A549 (cell line): ENCODE measurements around the gene TGM4. TPM values are rescaled to one million over a fixed set of nuclear protein-coding genes. Genes with fewer than 3 reads are reported as not detected.
A peak's percentile ranks its signal among the peaks of the same experiment; 100 is the strongest.

Source experiments
- ATAC-seq, 2 experiments: fragments of 200-7000 bp in 1 of 2; fragments of >200 bp in 1 of 2; cut with Nextera tagmentation in 1 of 2; cut with Tn5 transposase in 1 of 2; 3 replicates each; pipeline versions ENCODE4 v1.8.0 to v1.9.1; 2018 to 2020; ENCODE audit warnings: mild to moderate bottlenecking in 1 of 2, moderate library complexity in 1 of 2
- CTCF ChIA-PET: fragments of 300-600 bp; sonication (Branson Sonifier 250); formaldehyde crosslinking; extraction: SDS; loops from one replicate; lab custom pipeline; 2021; ENCODE audit warnings: antibody characterized with exemption, inconsistent platforms; lab: Yijun Ruan, JAX
- POLR2A ChIA-PET: fragments of 350-600 bp; formaldehyde crosslinking; extraction: SDS; loops from one replicate; lab custom pipeline; 2021; ENCODE audit warnings: antibody characterized with exemption, inconsistent platforms; lab: Yijun Ruan, JAX
- DNase-seq, 2 experiments: peaks; one replicate each; pipeline versions ENCODE4 v3.0.0 to v3.0.0-alpha.2; 2011 to 2016; ENCODE audit warnings: low read depth in 1 of 2, low spot score in 1 of 2
- FAIRE-seq: peaks from 2 replicates; lab custom pipeline; 2011; peaks lifted over from hg19 to GRCh38; lab: Jason Lieb, UNC
- H3K27ac ChIP-seq, 2 experiments: fragments of >200 bp; sonication (Bioruptor Twin); formaldehyde crosslinking; 3 replicates each; pipeline ENCODE4 v1.5.1; 2016 to 2017
- H3K4me1 ChIP-seq: fragments of >200 bp; sonication (Bioruptor Twin); formaldehyde crosslinking; 3 replicates; pipeline ENCODE4 v1.6.1; 2016
- H3K4me2 ChIP-seq: fragments of >200 bp; sonication (Bioruptor Twin); formaldehyde crosslinking; 3 replicates; pipeline ENCODE4 v1.6.1; 2016
- H3K4me3 ChIP-seq: fragments of >200 bp; sonication (Bioruptor Twin); formaldehyde crosslinking; 3 replicates; pipeline ENCODE4 v1.5.1; 2016
- H3K9me3 ChIP-seq: fragments of >200 bp; sonication (Bioruptor Twin); formaldehyde crosslinking; 3 replicates; pipeline ENCODE4 v1.6.1; 2016
- ATOH8 ChIP-seq: fragments of 250-450 bp; sonication (Bioruptor Pico); IDR thresholded peaks from 2 replicates; pipeline ENCODE4 v1.5.0; 2020; ENCODE audit warnings: low read depth, mild to moderate bottlenecking, moderate library complexity
- BCL3 ChIP-seq: fragments of >200 bp; sonication (Bioruptor Twin); formaldehyde crosslinking; IDR thresholded peaks from 3 replicates; pipeline ENCODE4 v1.6.1; 2016
- BHLHE40 ChIP-seq: IDR thresholded peaks from 2 replicates; pipeline ENCODE4 v1.6.1; 2012; ENCODE audit warnings: low read depth, low read length, inconsistent platforms
- CBX8 ChIP-seq: fragments of 200-600 bp; sonication (generic); IDR thresholded peaks from 2 replicates; pipeline ENCODE4 v1.6.1; 2016
- CEBPB ChIP-seq, 2 experiments: fragments of >200 bp in 1 of 2; sonication (Bioruptor Twin) in 1 of 2; formaldehyde crosslinking in 1 of 2; IDR thresholded peaks; 2 replicates each; pipeline ENCODE4 v1.6.1; 2012 to 2016
- CHD2 ChIP-seq: fragments of 150-350 bp; IDR thresholded peaks from 2 replicates; pipeline ENCODE4 v1.6.1; 2014; ENCODE audit warnings: low read length; ENCODE audit not compliant: partially characterized antibody
- CHD4 ChIP-seq: fragments of 200-600 bp; sonication (generic); IDR thresholded peaks from 2 replicates; pipeline ENCODE4 v1.6.1; 2016; ENCODE audit warnings: antibody characterized with exemption, mild to moderate bottlenecking, borderline replicate concordance
- EHMT2 ChIP-seq: fragments of 200-600 bp; sonication (generic); IDR thresholded peaks from 2 replicates; pipeline ENCODE4 v1.6.1; 2016; ENCODE audit warnings: antibody characterized with exemption, low read depth, mild to moderate bottlenecking, moderate library complexity
- ELK1 ChIP-seq: fragments of 150-350 bp; IDR thresholded peaks from 2 replicates; pipeline ENCODE4 v1.6.1; 2014; ENCODE audit warnings: low read depth, mild to moderate bottlenecking, low read length
- EP300 ChIP-seq, 2 experiments: fragments of >200 bp; sonication (Bioruptor Twin); formaldehyde crosslinking; IDR thresholded peaks; 2 replicates in 1 of 2; 3 replicates in 1 of 2; pipeline ENCODE4 v1.6.1; 2016 to 2017
- FOSB ChIP-seq: fragments of 250-450 bp; sonication (Bioruptor Pico); IDR thresholded peaks from 2 replicates; pipeline ENCODE4 v1.5.0; 2020; ENCODE audit warnings: mild to moderate bottlenecking, moderate library complexity
- FOSL2 ChIP-seq, 2 experiments: fragments of 450-650 bp in 1 of 2; fragments of >200 bp in 1 of 2; sonication (Bioruptor Twin) in 1 of 2; formaldehyde crosslinking; IDR thresholded peaks; 2 replicates each; pipeline versions ENCODE4 v1.5.0 to v1.6.1; 2016 to 2020; ENCODE audit warnings: mild to moderate bottlenecking in 1 of 2, moderate library complexity in 1 of 2
- FOXS1 ChIP-seq: fragments of 250-450 bp; sonication (Bioruptor Pico); IDR thresholded peaks from 2 replicates; pipeline ENCODE4 v1.5.0; 2020; ENCODE audit warnings: mild to moderate bottlenecking, moderate library complexity
- GATA3 ChIP-seq: IDR thresholded peaks from 2 replicates; pipeline ENCODE4 v1.6.1; 2012; ENCODE audit warnings: borderline replicate concordance
- HES2 ChIP-seq: fragments of >200 bp; sonication (Bioruptor Twin); formaldehyde crosslinking; IDR thresholded peaks from 2 replicates; pipeline ENCODE4 v1.6.1; 2016
- HEYL ChIP-seq: fragments of 250-450 bp; sonication (Bioruptor Pico); IDR thresholded peaks from 2 replicates; pipeline ENCODE4 v1.8.0; 2021; ENCODE audit warnings: mild to moderate bottlenecking, moderate library complexity
- HOXA7 ChIP-seq: fragments of 250-450 bp; sonication (Bioruptor Pico); IDR thresholded peaks from 2 replicates; pipeline ENCODE4 v1.5.0; 2020; ENCODE audit warnings: mild to moderate bottlenecking, moderate library complexity
- JUN ChIP-seq, 2 experiments: fragments of >200 bp; sonication (Bioruptor Twin); formaldehyde crosslinking; IDR thresholded peaks; 2 replicates in 1 of 2; 3 replicates in 1 of 2; pipeline ENCODE4 v1.6.1; 2016 to 2017
- JUNB ChIP-seq: fragments of >200 bp; sonication (Bioruptor Twin); formaldehyde crosslinking; IDR thresholded peaks from 2 replicates; pipeline ENCODE4 v1.6.1; 2016
- MAX ChIP-seq: IDR thresholded peaks from 2 replicates; pipeline ENCODE4 v1.6.1; 2012
- MYC ChIP-seq: IDR thresholded peaks from 2 replicates; pipeline ENCODE4 v1.6.1; 2012; ENCODE audit warnings: mild to moderate bottlenecking, inconsistent platforms, low read length, improper control_type of control experiment, borderline replicate concordance
- NFE2L2 ChIP-seq: fragments of 150-350 bp; conservative IDR thresholded peaks from 2 replicates; pipeline ENCODE4 v1.6.1; 2014; ENCODE audit warnings: low read length
- NPAS2 ChIP-seq: fragments of 250-450 bp; sonication (Bioruptor Pico); IDR thresholded peaks from 2 replicates; pipeline ENCODE4 v1.8.0; 2022; ENCODE audit warnings: mild to moderate bottlenecking, moderate library complexity, borderline replicate concordance
- NR3C1 ChIP-seq: fragments of >200 bp; sonication (Bioruptor Twin); formaldehyde crosslinking; IDR thresholded peaks from 3 replicates; pipeline ENCODE4 v1.6.1; 2017
- POLR2A ChIP-seq: IDR thresholded peaks from 2 replicates; pipeline ENCODE4 v1.6.1; 2012; ENCODE audit warnings: mild to moderate bottlenecking, low read length
- POLR2AphosphoS2 ChIP-seq: conservative IDR thresholded peaks from 2 replicates; pipeline ENCODE4 v1.6.1; 2012; ENCODE audit warnings: low read length, improper control_type of control experiment, inconsistent platforms
- RARB ChIP-seq: fragments of 250-450 bp; sonication (Bioruptor Pico); IDR thresholded peaks from 2 replicates; pipeline ENCODE4 v1.8.0; 2021; ENCODE audit warnings: mild to moderate bottlenecking, moderate library complexity
- SREBF2 ChIP-seq: fragments of 450-650 bp; IDR thresholded peaks from 2 replicates; pipeline ENCODE4 v1.6.1; 2014; ENCODE audit warnings: mild to moderate bottlenecking, moderate library complexity
- TP53 ChIP-seq: fragments of 250-450 bp; sonication (Bioruptor Pico); IDR thresholded peaks from 2 replicates; pipeline ENCODE4 v1.5.0; 2021; ENCODE audit warnings: mild to moderate bottlenecking, moderate library complexity
- ZC3H11A ChIP-seq: fragments of 450-650 bp; IDR thresholded peaks from 2 replicates; pipeline ENCODE4 v1.6.1; 2014; ENCODE audit warnings: antibody characterized with exemption, mild to moderate bottlenecking
- ZSCAN20 ChIP-seq: fragments of 250-450 bp; sonication (Bioruptor Pico); IDR thresholded peaks from 2 replicates; pipeline ENCODE4 v1.8.0; 2022; ENCODE audit warnings: mild to moderate bottlenecking, moderate library complexity
- WGBS: methylation state at CpG from one replicate; pipeline ENCODE4 v1.1.6; 2017; ENCODE audit errors: missing lambda C conversion rate; 5-methylcytosine and 5-hydroxymethylcytosine counted together
- polyA plus RNA-seq, 4 experiments: library from polyadenylated mRNA; depleted of rRNA in 3 of 4; stranded (reverse); fragments of >200 nt; fragmentation: RNase III in 1 of 4; extraction: RNeasy Plus Mini Kit Qiagen cat#74134 plus additional on column Dnase treatment in 1 of 4; gene quantifications; 2 replicates in 3 of 4; 3 replicates in 1 of 4; pipeline ENCODE4 v1.2.3, GENCODE V29; 2011 to 2017

Gene TGM4
- polyA plus RNA-seq, 2 of the 4 experiments (the other 2 are of a cell fraction): 0.01 TPM; not detected in 1

GRCh38 chr3:44892689-44893088, 18.3 kb downstream of the TGM4 start:
- TF ChIP-seq CBX8 (no peak), FOSL2 (IDR thresholded peaks at IDR 0.05) (no peak), FOSL2 (CRISPR knock-in tag; IDR thresholded peaks at IDR 0.05) (peak; percentile 13; the same call in 1 of the 2 replicates), NPAS2 (CRISPR knock-in tag) (no peak), POLR2A (no peak), CEBPB (IDR thresholded peaks at IDR 0.05) (peak in 1 of 2 experiments; percentile 44; a peak in 2 of 4 replicates), CHD4 (no peak), JUN (IDR thresholded peaks at IDR 0.05) (no peak), JUNB (no peak), TP53 (no peak)
- H3K27ac ChIP-seq: peak overlapping the region; percentile 25 to 43; a peak in 3 of 6 replicates
- ChIA-PET CTCF (no interaction called here), POLR2A (no interaction called here)
- DNase-seq (no peak), ATAC-seq (no peak), FAIRE-seq (no peak)
- no peak overlapping the region for H3K4me3 ChIP-seq
- peaks cover 12% of the 10 kb centered on the region; the same call in 2 of the 3 replicates for H3K4me1 ChIP-seq
- H3K4me2 ChIP-seq: peak overlapping the region; percentile 34; the same call in 2 of the 3 replicates
- no peaks in the 10 kb centered on the region for H3K9me3 ChIP-seq
- 58% methylated on average over 3 of the region's 3 CpGs for WGBS

GRCh38 chr3:44893097-44893496, 18.7 kb downstream of the TGM4 start:
- Histone ChIP-seq H3K4me1 (peaks cover 12% of the 10 kb centered on the region; the same call in 2 of the 3 replicates), H3K4me2 (peak overlapping the region; percentile 34; the same call in 2 of the 3 replicates), H3K4me3 (no peak overlapping the region), H3K9me3 (no peaks in the 10 kb centered on the region), H3K27ac (peak overlapping the region; percentile 25 to 43; a peak in 3 of 6 replicates)
- DNase-seq (no peak), ATAC-seq (peak; percentile 53 to 56; a peak in 4 of 6 replicates), FAIRE-seq (no peak)
- no peak for TF ChIP-seq HES2
- no peak for TF ChIP-seq ZC3H11A
- TF ChIP-seq HOXA7 (CRISPR knock-in tag): no peak
- no peak for TF ChIP-seq EHMT2
- no peak for TF ChIP-seq CHD2
- no peak; a peak in 1 of 4 replicates for TF ChIP-seq CEBPB (IDR thresholded peaks at IDR 0.05)
- no peak for TF ChIP-seq ZSCAN20 (CRISPR knock-in tag)
- TF ChIP-seq TP53: no peak
- no peak for TF ChIP-seq ATOH8 (CRISPR knock-in tag)
- TF ChIP-seq NR3C1: no peak
- no peak for TF ChIP-seq MAX
- no peak for TF ChIP-seq BCL3
- no peak for TF ChIP-seq NFE2L2
- no peak for TF ChIP-seq BHLHE40
- TF ChIP-seq FOSB (CRISPR knock-in tag): no peak
- TF ChIP-seq CHD4: no peak
- no peak for TF ChIP-seq GATA3
- TF ChIP-seq POLR2AphosphoS2: no peak
- ChIA-PET POLR2A (no interaction called here), CTCF (no interaction called here)
- WGBS: 28% methylated on average over 2 of the region's 2 CpGs

GRCh38 chr3:44894485-44894884, 20.1 kb downstream of the TGM4 start:
- 0 out of 3 replicates have a peak overlapping the region, but pooled peaks have one; percentile 3 for H3K4me2 ChIP-seq
- ChIA-PET CTCF (no interaction called here), POLR2A (no interaction called here)
- no peak for ATAC-seq
- WGBS: 47% methylated on average over 5 of the region's 5 CpGs
- no peak for FAIRE-seq
- TF ChIP-seq ELK1 (no peak), HES2 (no peak), NFE2L2 (no peak), FOSL2 (IDR thresholded peaks at IDR 0.05) (no peak), FOSL2 (CRISPR knock-in tag; IDR thresholded peaks at IDR 0.05) (no peak), ATOH8 (CRISPR knock-in tag) (no peak), EHMT2 (no peak), EP300 (IDR thresholded peaks at IDR 0.05) (no peak), RARB (no peak), FOXS1 (CRISPR knock-in tag) (no peak), CHD4 (no peak), HEYL (CRISPR knock-in tag) (no peak), MYC (no peak), SREBF2 (no peak)
- TF ChIP-seq, all 56 proteins: peak for 0
- Histone ChIP-seq H3K27ac (peak overlapping the region; percentile 29 to 48; a peak in 2 of 6 replicates), H3K4me3 (no peak overlapping the region), H3K9me3 (no peaks in the 10 kb centered on the region), H3K4me1 (peaks cover 12% of the 10 kb centered on the region; the same call in 2 of the 3 replicates)
- DNase-seq: no peak
